Activated naive CD4-positive, alpha-beta T cell treated with anti-CD3 and anti-CD28 coated beads for 36 hours (primary cell): Measurements from ENCODE around the gene CLCN2. TPM values are rescaled to one million over a fixed set of nuclear protein-coding genes. Genes with fewer than 3 reads are reported as not detected.

Source experiments
- CTCF ChIA-PET: fragments of 350-600 bp; sonication (Branson Sonifier 250); formaldehyde crosslinking; loops from one replicate; lab custom pipeline; 2021; ENCODE audit warnings: antibody characterized with exemption; lab: Charles Lee
- DNase-seq: peaks from one replicate; pipeline ENCODE4 v3.0.0-alpha.2; 2020
- H3K27ac Mint-ChIP-seq: one replicate; pipeline ENCODE4 v1.8.0; 2021; ENCODE audit warnings: mild to moderate bottlenecking, mixed read lengths
- H3K27me3 Mint-ChIP-seq: one replicate; pipeline ENCODE4 v1.8.0; 2021; ENCODE audit warnings: low read depth, mixed read lengths
- H3K36me3 Mint-ChIP-seq: one replicate; pipeline ENCODE4 v1.8.0; 2021; ENCODE audit warnings: low read depth, mixed read lengths
- H3K4me1 Mint-ChIP-seq: one replicate; pipeline ENCODE4 v1.8.0; 2021; ENCODE audit warnings: low read depth, mixed read lengths
- H3K4me3 Mint-ChIP-seq: one replicate; pipeline ENCODE4 v1.8.0; 2021; ENCODE audit warnings: mild to moderate bottlenecking, moderate library complexity, mixed read lengths
- H3K9me3 Mint-ChIP-seq: one replicate; pipeline ENCODE4 v1.8.0; 2021; ENCODE audit warnings: mixed read lengths
- intact Hi-C: fragments of 100-400 bp; cut with micrococcal nuclease; formaldehyde crosslinking; loops from one replicate; pipeline ENCODE4 v1.15.1; 2023
- total RNA-seq, 2 experiments: library from RNA; stranded (reverse); gene quantifications; one replicate each; pipeline ENCODE4 v1.2.3, GENCODE V29; 2021

The CLCN2 gene
- total RNA-seq, 2 experiments from 2014 or later, result 2.9 TPM

DNA sequence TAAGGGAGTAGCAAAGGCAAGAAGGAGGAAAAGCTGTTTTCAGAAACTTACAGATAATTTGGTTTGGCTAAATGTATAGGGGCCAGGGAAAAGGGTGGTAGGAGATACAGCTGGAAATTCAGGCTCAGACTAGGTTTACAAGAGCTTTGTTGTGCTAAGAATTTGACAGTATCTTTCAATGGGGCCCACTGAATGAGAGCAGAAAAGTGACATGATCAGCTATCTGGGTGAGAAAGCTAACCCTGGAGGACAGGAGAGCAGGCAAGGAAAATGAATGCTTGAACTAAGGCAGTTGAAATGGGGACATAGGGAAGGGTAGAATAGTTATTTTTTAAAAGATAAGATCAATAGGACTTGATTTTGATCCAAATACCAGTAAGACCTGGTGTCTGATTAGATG is 49.8 kb downstream of the CLCN2 start:
- intact Hi-C loops, result no loop called here
- H3K27me3 Mint-ChIP-seq, result no peaks in the 10 kb centered on the region
- H3K9me3 Mint-ChIP-seq, result no peaks in the 10 kb centered on the region
- H3K36me3 Mint-ChIP-seq, result peaks cover 32% of the 10 kb centered on the region
- no peak for DNase-seq
- H3K4me3 Mint-ChIP-seq, result no peak overlapping the region
- H3K27ac Mint-ChIP-seq, result no peak overlapping the region
- CTCF ChIA-PET, result no interaction called here
- H3K4me1 Mint-ChIP-seq, result peaks cover 9% of the 10 kb centered on the region

DNA sequence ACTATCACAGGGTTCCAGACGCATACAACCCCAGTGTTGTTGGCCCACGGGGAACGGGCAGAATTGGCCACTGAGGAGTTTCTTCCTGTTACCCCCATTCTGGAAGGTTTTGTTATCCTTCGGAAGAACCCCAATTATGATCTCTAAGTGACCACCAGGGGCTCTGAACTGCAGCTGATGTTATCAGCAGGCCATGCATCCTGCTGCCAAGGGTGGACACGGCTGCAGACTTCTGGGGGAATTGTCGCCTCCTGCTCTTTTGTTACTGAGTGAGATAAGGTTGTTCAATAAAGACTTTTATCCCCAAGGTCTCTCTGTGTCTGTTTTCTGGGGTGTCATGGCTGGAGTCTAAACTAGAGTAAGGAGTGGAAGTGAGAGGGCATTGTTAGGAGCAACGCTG is 52.7 kb downstream of the CLCN2 start:
- H3K4me3 Mint-ChIP-seq, result no peak overlapping the region
- DNase-seq, result no peak
- no peak overlapping the region for H3K27ac Mint-ChIP-seq
- no peaks in the 10 kb centered on the region for H3K9me3 Mint-ChIP-seq
- intact Hi-C loops, result no loop called here
- CTCF ChIA-PET, result no interaction called here
- H3K36me3 Mint-ChIP-seq, result peaks cover 44% of the 10 kb centered on the region
- H3K27me3 Mint-ChIP-seq, result no peaks in the 10 kb centered on the region
- no peaks in the 10 kb centered on the region for H3K4me1 Mint-ChIP-seq

DNA sequence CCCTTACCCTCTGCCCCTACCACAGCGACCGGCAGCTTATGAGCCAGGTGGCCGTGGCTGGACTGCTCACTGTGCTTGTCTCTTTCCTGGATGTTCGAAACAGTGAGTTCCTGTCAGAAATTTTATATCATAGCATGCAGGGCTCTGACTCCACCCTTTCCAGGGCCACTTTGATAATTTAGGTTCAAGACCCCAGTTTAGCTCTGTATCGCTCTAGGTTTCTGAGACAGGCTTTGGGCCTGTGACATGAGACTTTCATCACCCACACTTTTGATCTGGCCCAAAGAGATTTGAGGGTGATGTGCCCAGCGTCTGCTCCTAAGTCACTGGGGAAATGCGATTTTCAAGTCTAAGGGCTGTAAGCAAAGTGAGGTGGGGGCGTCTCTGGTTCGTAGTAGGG is 53.5 kb downstream of the CLCN2 start:
- Mint-ChIP-seq H3K27me3 (no peaks in the 10 kb centered on the region), H3K4me3 (no peak overlapping the region), H3K27ac (no peak overlapping the region), H3K36me3 (peaks cover 50% of the 10 kb centered on the region), H3K9me3 (no peaks in the 10 kb centered on the region), H3K4me1 (no peaks in the 10 kb centered on the region)
- intact Hi-C loops, result no loop called here
- CTCF ChIA-PET, result no interaction called here
- no peak for DNase-seq

DNA sequence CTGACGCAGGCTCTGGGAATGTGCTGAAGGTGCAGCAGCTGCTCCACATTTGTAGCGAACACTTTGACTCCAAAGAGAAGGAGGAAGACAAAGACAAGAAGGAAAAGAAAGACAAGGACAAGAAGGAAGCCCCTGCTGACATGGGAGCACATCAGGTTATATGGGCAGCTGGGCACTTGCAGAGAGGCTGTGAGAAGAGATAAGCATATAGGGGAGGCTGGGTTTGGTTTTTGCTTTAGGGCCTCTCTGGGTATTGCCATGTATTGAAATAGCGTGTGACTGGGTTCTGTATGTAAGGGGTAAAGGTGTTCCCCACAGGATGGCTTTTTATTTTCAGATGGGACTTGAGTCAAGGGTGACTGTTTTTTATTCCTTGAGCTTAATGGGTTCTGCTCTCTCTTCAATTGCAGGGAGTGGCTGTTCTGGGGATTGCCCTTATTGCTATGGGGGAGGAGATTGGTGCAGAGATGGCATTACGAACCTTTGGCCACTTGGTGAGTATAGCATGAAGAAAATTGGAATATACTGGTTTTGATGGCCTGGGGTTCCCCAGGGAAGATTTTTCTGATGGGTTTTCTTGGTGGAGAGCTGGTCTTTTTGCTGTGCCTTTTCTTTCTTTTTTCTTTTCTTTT is 54.9 kb downstream of the CLCN2 start:
- Mint-ChIP-seq H3K27me3 (no peaks in the 10 kb centered on the region), H3K4me3 (no peak overlapping the region), H3K9me3 (no peaks in the 10 kb centered on the region)

DNA sequence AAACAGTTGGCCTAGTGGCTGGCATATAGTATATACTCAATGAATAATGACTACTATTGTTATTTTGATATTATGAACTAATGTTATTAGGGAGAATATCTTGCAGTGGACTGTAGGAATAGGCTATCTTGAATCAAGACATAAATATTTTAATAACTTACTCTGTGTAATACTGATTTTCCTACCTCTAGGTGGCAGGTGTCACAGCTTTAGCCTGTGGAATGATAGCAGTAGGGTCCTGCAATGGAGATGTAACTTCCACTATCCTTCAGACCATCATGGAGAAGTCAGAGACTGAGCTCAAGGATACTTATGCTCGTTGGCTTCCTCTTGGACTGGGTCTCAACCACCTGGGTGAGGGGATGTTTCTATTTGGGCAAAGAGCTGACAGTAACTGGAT is 55.8 kb downstream of the CLCN2 start:
- intact Hi-C loops, result no loop called here
- no peak for DNase-seq
- Mint-ChIP-seq H3K4me3 (no peak overlapping the region), H3K27ac (no peak overlapping the region), H3K9me3 (no peaks in the 10 kb centered on the region), H3K4me1 (peaks cover 11% of the 10 kb centered on the region), H3K36me3 (peaks cover 65% of the 10 kb centered on the region), H3K27me3 (no peaks in the 10 kb centered on the region)
- CTCF ChIA-PET, result interaction anchor here (0.9 to 1.9 kb wide), 7 partner anchors 12 to 78 kb away, joined by 3 to 9 read pairs (median 3); partner anchors contain the start of gene FAM131A

More for the DNA sequence above, 54.9 kb downstream of the CLCN2 start:
- no peak for DNase-seq
- CTCF ChIA-PET, result interaction anchor here (0.6 to 1.9 kb wide), 9 partner anchors 8 to 133 kb away, joined by 3 to 9 read pairs (median 3); no protein-coding TSS in a partner anchor
- H3K27ac Mint-ChIP-seq, result no peak overlapping the region
- H3K4me1 Mint-ChIP-seq, result peaks cover 5% of the 10 kb centered on the region
- intact Hi-C loops, result no loop called here
- peaks cover 62% of the 10 kb centered on the region for H3K36me3 Mint-ChIP-seq

DNA sequence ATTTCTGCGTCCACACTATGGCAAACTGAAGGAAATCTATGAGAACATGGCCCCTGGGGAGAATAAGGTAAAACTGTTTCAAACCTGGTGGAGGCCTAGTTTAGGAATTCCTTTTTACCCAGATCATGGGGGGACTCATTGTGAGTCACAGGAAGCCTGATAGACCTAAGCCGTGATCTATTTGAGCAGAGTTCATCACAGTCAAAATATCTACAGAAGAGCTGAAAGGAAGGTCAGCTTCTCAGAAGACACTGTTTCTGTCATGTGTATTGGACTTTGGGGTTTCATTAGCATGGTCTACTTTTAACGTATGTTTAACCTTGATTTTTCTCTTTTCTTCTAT is 61.1 kb downstream of the CLCN2 start:
- Mint-ChIP-seq H3K27ac (peak overlapping the region; percentile 83), H3K9me3 (no peaks in the 10 kb centered on the region), H3K27me3 (no peaks in the 10 kb centered on the region), H3K4me3 (peak overlapping the region; percentile 98), H3K36me3 (peaks cover 43% of the 10 kb centered on the region), H3K4me1 (peaks cover 21% of the 10 kb centered on the region)
- CTCF ChIA-PET, result interaction anchor here (1.0 to 1.3 kb wide), 3 partner anchors 10 to 72 kb away, joined by 3 read pairs; partner anchors contain the start of gene VWA5B2
- intact Hi-C loops, result no loop called here
- DNase-seq, result no peak

DNA sequence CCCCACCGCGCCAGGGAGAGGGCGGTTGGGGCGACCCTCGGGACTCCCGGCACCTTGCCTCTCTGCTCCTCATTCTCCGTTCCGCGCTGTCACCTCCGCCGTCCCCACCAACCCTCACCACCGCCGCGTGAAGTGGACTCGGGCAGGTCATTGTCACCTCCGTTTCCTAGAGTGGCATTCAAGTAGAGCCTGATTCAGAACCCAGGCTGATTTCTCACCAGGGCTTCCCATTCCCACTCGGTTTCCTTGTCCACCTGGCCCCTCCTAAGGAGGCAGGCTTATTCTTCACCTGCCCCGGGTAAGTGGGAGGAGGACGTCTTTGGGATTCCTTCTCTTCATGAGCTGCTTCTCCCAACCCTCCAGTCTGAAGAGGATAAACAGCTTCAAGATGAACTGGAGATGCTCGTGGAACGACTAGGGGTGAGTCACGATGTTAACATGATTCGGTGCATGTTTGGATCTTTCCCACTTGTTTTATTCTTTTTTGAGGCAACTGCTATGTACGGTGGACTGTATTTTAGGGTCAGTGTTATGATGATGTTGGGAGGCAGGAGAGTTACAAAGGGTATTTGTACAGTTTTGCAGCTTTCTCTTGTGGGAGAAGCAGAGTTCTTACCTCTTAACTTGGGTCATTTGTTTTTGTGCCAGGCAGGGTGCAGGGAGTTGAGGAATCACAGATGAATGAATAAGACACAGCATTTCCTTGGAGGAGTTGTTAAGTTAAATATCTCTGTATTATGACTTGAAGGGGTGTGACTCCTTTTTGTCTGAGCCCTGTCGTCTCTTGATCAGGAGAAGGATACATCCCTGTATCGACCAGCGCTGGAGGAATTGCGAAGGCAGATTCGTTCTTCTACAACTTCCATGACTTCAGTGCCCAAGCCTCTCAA is 61.7 kb downstream of the CLCN2 start:
- intact Hi-C loops, result loop anchor here (1.0 to 5.0 kb wide), 11 partner anchors 15 to 983 kb away; partner anchors contain the start of genes ABCC5, ABCF3, AP2M1 and EEF1AKMT4
- no peak for DNase-seq
- CTCF ChIA-PET, result interaction anchor here (1.3 kb wide), 1 partner anchor 72 kb away, joined by 3 read pairs; no protein-coding TSS in a partner anchor
- peaks cover 21% of the 10 kb centered on the region for H3K4me1 Mint-ChIP-seq
- peaks cover 40% of the 10 kb centered on the region for H3K36me3 Mint-ChIP-seq
- no peaks in the 10 kb centered on the region for H3K27me3 Mint-ChIP-seq
- H3K4me3 Mint-ChIP-seq, result peak overlapping the region; percentile 98
- H3K27ac Mint-ChIP-seq, result peak overlapping the region; percentile 83
- H3K9me3 Mint-ChIP-seq, result no peaks in the 10 kb centered on the region

DNA sequence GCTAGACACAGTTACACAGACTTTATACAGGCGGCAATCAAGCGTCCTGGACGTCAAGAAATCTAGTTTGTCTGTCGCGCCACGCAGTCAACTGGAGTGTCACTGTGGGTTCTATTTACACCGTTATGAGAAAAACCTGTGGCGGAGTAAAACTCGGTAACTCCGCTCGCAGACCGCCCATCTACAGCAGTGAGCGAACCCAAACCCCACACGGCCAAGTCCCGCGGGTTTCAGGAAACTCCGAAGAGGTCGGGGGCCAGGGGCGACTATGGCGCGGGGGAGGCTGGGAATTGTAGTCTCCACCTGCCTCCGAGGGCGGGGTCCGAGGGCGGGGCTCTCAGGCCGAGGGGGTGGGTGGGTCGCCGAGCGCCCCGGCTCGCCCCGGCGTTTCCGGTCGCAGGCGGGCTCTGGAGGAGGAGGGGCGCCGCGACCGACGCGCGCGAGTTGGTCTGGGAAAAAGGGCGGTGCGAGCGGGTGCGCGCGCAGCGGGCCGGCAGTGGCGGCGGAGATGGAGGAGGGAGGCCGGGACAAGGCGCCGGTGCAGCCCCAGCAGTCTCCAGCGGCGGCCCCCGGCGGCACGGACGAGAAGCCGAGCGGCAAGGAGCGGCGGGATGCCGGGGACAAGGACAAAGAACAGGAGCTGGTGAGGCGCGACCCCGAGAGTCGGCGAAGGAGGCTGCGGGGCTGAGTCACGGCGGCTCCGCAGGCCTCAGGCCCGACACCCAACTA is 62.5 kb downstream of the CLCN2 start, which contains the start of gene PSMD2:
Gene PSMD2, plus strand, starts transcription at position 483 of the 729 bp plus-strand sequence. Its CDS starts 26 bp downstream, at position 509.
- Mint-ChIP-seq H3K9me3 (no peaks in the 10 kb centered on the region), H3K4me3 (peak within 1 kb of the TSS; percentile 98), H3K36me3 (peaks cover 34% of the 10 kb centered on the region), H3K27me3 (no peaks in the 10 kb centered on the region), H3K27ac (peak within 1 kb of the TSS; percentile 87), H3K4me1 (peaks cover 21% of the 10 kb centered on the region)
- CTCF ChIA-PET, result interaction anchor here (1.2 to 1.3 kb wide), 2 partner anchors 10 to 73 kb away, joined by 3 to 4 read pairs; no protein-coding TSS in a partner anchor
- intact Hi-C loops, result loop anchor here (1.0 to 5.0 kb wide), 12 partner anchors 15 to 984 kb away; partner anchors contain the start of genes ABCC5, ABCF3, AP2M1 and EEF1AKMT4
- peak; percentile 99 for DNase-seq

DNA sequence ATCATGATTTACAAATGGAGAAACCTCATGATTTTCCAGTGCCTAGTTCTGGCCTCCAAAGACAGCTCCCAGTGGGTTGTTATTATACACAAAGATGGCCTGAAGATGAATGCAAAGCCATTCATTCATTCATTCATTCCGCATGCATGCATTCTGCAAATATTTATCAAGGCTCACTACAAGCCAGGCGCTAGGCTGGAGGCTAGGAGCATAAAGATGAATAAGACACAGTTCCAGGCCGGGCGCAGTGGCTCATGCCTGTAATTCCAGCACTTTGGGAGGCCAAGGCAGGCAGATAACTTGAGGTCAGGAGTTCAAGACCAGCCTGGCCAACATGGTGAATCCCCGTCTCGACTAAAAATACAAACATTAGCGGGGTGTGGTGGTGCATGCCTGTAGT is 64.8 kb downstream of the CLCN2 start:
- Mint-ChIP-seq H3K4me3 (no peak overlapping the region), H3K4me1 (peaks cover 17% of the 10 kb centered on the region), H3K27me3 (no peaks in the 10 kb centered on the region), H3K27ac (no peak overlapping the region), H3K9me3 (no peaks in the 10 kb centered on the region), H3K36me3 (peaks cover 16% of the 10 kb centered on the region)
- CTCF ChIA-PET, result interaction anchor here (1.0 kb wide), 1 partner anchor 47 kb away, joined by 4 read pairs; no protein-coding TSS in a partner anchor
- intact Hi-C loops, result loop anchor here (5.0 kb wide), 1 partner anchor 279 kb away; the partner anchor contains the start of gene ABCC5
- no peak for DNase-seq
